Keratinocyte (primary cell): ENCODE data around the gene SLC41A1.

Experiments
- EZH2 ChIP-seq: IDR thresholded peaks from one replicate; pipeline ENCODE4 v1.6.1; 2012; ENCODE audit warnings: inconsistent platforms, mild to moderate bottlenecking, low read length, moderate library complexity
- TF ChIP-seq, protein P1 (sequence below), 3 experiments: IDR thresholded peaks in 1 of 3; conservative IDR thresholded peaks in 1 of 3; optimal IDR thresholded peaks in 1 of 3; 2 replicates in 2 of 3; 3 replicates in 1 of 3; pipeline versions ENCODE3 to v1.5.1; 2011; ENCODE audit warnings: low read length in 3 of 3, mild to moderate bottlenecking in 3 of 3, moderate library complexity in 2 of 3, control low read depth in 1 of 3, inconsistent platforms in 1 of 3; ENCODE audit not compliant: insufficient read depth in 2 of 3; ENCODE audit errors: extremely low read depth in 1 of 3

- TF ChIP-seq, protein P1, sequence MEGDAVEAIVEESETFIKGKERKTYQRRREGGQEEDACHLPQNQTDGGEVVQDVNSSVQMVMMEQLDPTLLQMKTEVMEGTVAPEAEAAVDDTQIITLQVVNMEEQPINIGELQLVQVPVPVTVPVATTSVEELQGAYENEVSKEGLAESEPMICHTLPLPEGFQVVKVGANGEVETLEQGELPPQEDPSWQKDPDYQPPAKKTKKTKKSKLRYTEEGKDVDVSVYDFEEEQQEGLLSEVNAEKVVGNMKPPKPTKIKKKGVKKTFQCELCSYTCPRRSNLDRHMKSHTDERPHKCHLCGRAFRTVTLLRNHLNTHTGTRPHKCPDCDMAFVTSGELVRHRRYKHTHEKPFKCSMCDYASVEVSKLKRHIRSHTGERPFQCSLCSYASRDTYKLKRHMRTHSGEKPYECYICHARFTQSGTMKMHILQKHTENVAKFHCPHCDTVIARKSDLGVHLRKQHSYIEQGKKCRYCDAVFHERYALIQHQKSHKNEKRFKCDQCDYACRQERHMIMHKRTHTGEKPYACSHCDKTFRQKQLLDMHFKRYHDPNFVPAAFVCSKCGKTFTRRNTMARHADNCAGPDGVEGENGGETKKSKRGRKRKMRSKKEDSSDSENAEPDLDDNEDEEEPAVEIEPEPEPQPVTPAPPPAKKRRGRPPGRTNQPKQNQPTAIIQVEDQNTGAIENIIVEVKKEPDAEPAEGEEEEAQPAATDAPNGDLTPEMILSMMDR (optimal IDR thresholded peaks at IDR 0.05 in 1 of 3, IDR thresholded peaks at IDR 0.05 in 1 of 3, conservative IDR thresholded peaks at IDR 0.05 in 1 of 3; ENCODE audit: extremely low read depth in 1 of 3, insufficient read depth in 2 of 3, low read length in 3 of 3): no peak
- TF ChIP-seq EZH2: no peak
Observed at GRCh38 chr1:205783904-205784303, 29.1 kb downstream of the SLC41A1 start.
